ENCODE data around the gene ADAM17. TPM values are rescaled to one million over a fixed set of nuclear protein-coding genes. Genes with fewer than 3 reads are reported as not detected.

ADAM17 gene
- total and polyA plus RNA-seq, 2 of the 8 experiments (the other 6 are each of a cell fraction or from before 2014, with no cell fraction given), result 6.5 to 23.5 TPM

- H4K8ac ChIP-seq (ENCODE audit: extremely low read depth, insufficient read depth, low read length), result no peak overlapping the region
- peaks cover 8 to 71% (median 34%) of the 10 kb centered on the region in 4 experiments for H3K36me3 ChIP-seq (ENCODE audit: control insufficient read depth in 2 of 4, insufficient read depth in 4 of 4, low read length in 3 of 4)
- no peak overlapping the region for H3K14ac ChIP-seq (ENCODE audit: insufficient read length)
- no peak overlapping the region for H3K18ac ChIP-seq (ENCODE audit: extremely low read depth, low read length)
- H3K27me3 ChIP-seq (replicated peaks in 1 of 4; ENCODE audit: control insufficient read depth in 3 of 4, extremely low read depth in 1 of 4, insufficient read depth in 3 of 4, low read length in 3 of 4), result no peaks in the 10 kb centered on the region
- H2BK120ac ChIP-seq (replicated peaks; ENCODE audit: low read depth, low read length), result no peak overlapping the region
- no peaks in the 10 kb centered on the region for H4K20me1 ChIP-seq (replicated peaks in 1 of 2; ENCODE audit: control insufficient read depth in 1 of 2, insufficient read depth in 2 of 2, low read length in 2 of 2)
- no peak for DNase-seq (ENCODE audit: low read depth in 1 of 2, low spot score in 2 of 2)
- no peak overlapping the region for H2BK15ac ChIP-seq (ENCODE audit: low read length)
- FAIRE-seq, result no peak
- H2AFZ ChIP-seq (ENCODE audit: low read length), result no peak overlapping the region
- no peak overlapping the region for H2BK20ac ChIP-seq (ENCODE audit: low read length)
- H4K91ac ChIP-seq (replicated peaks; ENCODE audit: insufficient read length, low read length), result no peak overlapping the region
- no peak overlapping the region for H3K56ac ChIP-seq (replicated peaks; ENCODE audit: insufficient read length, low read depth, low read length)
- WGBS, 2 experiments (ENCODE audit: extremely low coverage in 1 of 2, insufficient coverage in 1 of 2, insufficient read length in 1 of 2, insufficient replicate concordance in 2 of 2, low coverage in 1 of 2, low lambda C conversion rate in 2 of 2, missing lambda C conversion rate in 1 of 2), result 81% methylated on average over 1 of the region's 1 CpG; no CpG with 5 or more reads in 1 of the 2 experiments
- no peak overlapping the region for H3K23ac ChIP-seq (ENCODE audit: insufficient read length)
- no peaks in the 10 kb centered on the region for H3K23me2 ChIP-seq (ENCODE audit: low read depth, low read length)
- CTCF ChIA-PET (ENCODE audit: partially characterized antibody), result no interaction called here
- no peak overlapping the region for H4K5ac ChIP-seq (ENCODE audit: insufficient read length, low read depth, low read length)
- no peak overlapping the region for H2BK5ac ChIP-seq (ENCODE audit: low read depth, low read length)
- no peaks in the 10 kb centered on the region for H3K9me3 ChIP-seq (ENCODE audit: insufficient read depth in 2 of 2, low read depth in 1 of 2, low read length in 1 of 2)
- no peak overlapping the region for H3K4ac ChIP-seq (replicated peaks; ENCODE audit: insufficient read length, low read depth, low read length)
- POLR2A ChIA-PET (ENCODE audit: partially characterized antibody), result no interaction called here
- no peaks in the 10 kb centered on the region for H3K4me1 ChIP-seq (replicated peaks in 1 of 4; ENCODE audit: control insufficient read depth in 3 of 4, insufficient read depth in 4 of 4, low read length in 3 of 4)
- H3K79me1 ChIP-seq (ENCODE audit: low read depth, low read length), result no peaks in the 10 kb centered on the region
- H3K4me2 ChIP-seq (ENCODE audit: insufficient read depth in 1 of 2, low read depth in 2 of 2, low read length in 2 of 2), result no peak overlapping the region
- H3K27ac ChIP-seq (ENCODE audit: low read depth, low read length), result no peak overlapping the region
- H3K79me2 ChIP-seq (ENCODE audit: control insufficient read depth in 1 of 2, insufficient read depth in 2 of 2, low read length in 2 of 2), result no peaks in the 10 kb centered on the region
- H2AK5ac ChIP-seq (ENCODE audit: low read depth, low read length), result no peak overlapping the region
- no peak overlapping the region for H2BK12ac ChIP-seq (ENCODE audit: low read depth, low read length)
- H3K9ac ChIP-seq (replicated peaks in 1 of 4; ENCODE audit: extremely low read depth in 1 of 4, low read depth in 3 of 4, low read length in 3 of 4), result no peak overlapping the region
- no peak overlapping the region for H3K4me3 ChIP-seq (ENCODE audit: extremely low read depth in 1 of 4, insufficient read depth in 2 of 4, low read depth in 3 of 4, low read length in 4 of 4)
- no peak for TF ChIP-seq BRCA1 (IDR thresholded peaks at IDR 0.05; ENCODE audit: low read depth, low read length)
- no peak for TF ChIP-seq CBX5 (IDR thresholded peaks at IDR 0.05; ENCODE audit: low read depth, low read length)
- TF ChIP-seq KDM1A (IDR thresholded peaks at IDR 0.05; ENCODE audit: borderline replicate concordance, low read length), result no peak
- TF ChIP-seq KDM5A (IDR thresholded peaks at IDR 0.05; ENCODE audit: low read length), result no peak
- TF ChIP-seq JUND (IDR thresholded peaks at IDR 0.05; ENCODE audit: low read length), result no peak
- no peak for TF ChIP-seq POU5F1 (IDR thresholded peaks at IDR 0.05; ENCODE audit: low read depth, low read length)
These were observed 104.4 kb downstream of the ADAM17 start for GRCh38 chr2:9451231-9451630.

All from H1 (cell line).